H1 (cell line): Measurements from ENCODE around the gene PPRC1. TPM values are rescaled to one million over a fixed set of nuclear protein-coding genes. Genes with fewer than 3 reads are reported as not detected.

Experiments
- BACH1 ChIP-seq: IDR thresholded peaks from 2 replicates; pipeline ENCODE4 v1.6.1; 2012; ENCODE audit warnings: low read length, improper control_type of control experiment
- BCL11A ChIP-seq, 2 experiments: IDR thresholded peaks; one replicate each; pipeline ENCODE4 v1.6.1; 2011; ENCODE audit warnings: low read depth in 2 of 2, low read length in 2 of 2, mild to moderate bottlenecking in 2 of 2
- CBX8 ChIP-seq: fragments of 300-800, 300-1000 bp; sonication (generic); IDR thresholded peaks from 2 replicates; pipeline ENCODE4 v1.7.1; 2016; ENCODE audit warnings: low read depth, low read length, borderline replicate concordance
- CTCF ChIP-seq, 3 experiments: IDR thresholded peaks; 1 replicate in 2 of 3; 2 replicates in 1 of 3; pipeline versions ENCODE4 v1.5.1 to v1.6.1; 2011; ENCODE audit warnings: low read length in 3 of 3, mild to moderate bottlenecking in 3 of 3, inconsistent platforms in 2 of 3, low read depth in 1 of 3, moderate library complexity in 1 of 3; ENCODE audit not compliant: insufficient read depth in 1 of 3; ENCODE audit errors: control extremely low read depth in 1 of 3
- EGR1 ChIP-seq: IDR thresholded peaks from 2 replicates; pipeline ENCODE4 v1.6.1; 2011; ENCODE audit warnings: low read depth, low read length, borderline replicate concordance
- HDAC2 ChIP-seq, 2 experiments: fragments of 300-600 bp in 1 of 2; sonication (generic) in 1 of 2; IDR thresholded peaks; 2 replicates each; pipeline ENCODE4 v1.6.1; 2011 to 2012; ENCODE audit warnings: low read depth in 2 of 2, low read length in 2 of 2, mild to moderate bottlenecking in 2 of 2, moderate library complexity in 2 of 2, borderline replicate concordance in 1 of 2, inconsistent platforms in 1 of 2
- JUN ChIP-seq: IDR thresholded peaks from 2 replicates; pipeline ENCODE4 v1.6.1; 2011; ENCODE audit warnings: low read depth, mild to moderate bottlenecking, improper control_type of control experiment, low read length
- KDM4A ChIP-seq: IDR thresholded peaks from one replicate; pipeline ENCODE4 v1.7.1; 2012; ENCODE audit warnings: low read depth, mild to moderate bottlenecking, moderate library complexity, low read length, inconsistent platforms; ENCODE audit not compliant: severe bottlenecking
- MAX ChIP-seq: IDR thresholded peaks from 2 replicates; pipeline ENCODE4 v1.6.1; 2012; ENCODE audit warnings: inconsistent platforms
- NRF1 ChIP-seq: IDR thresholded peaks from 2 replicates; pipeline ENCODE4 v1.6.1; 2011; ENCODE audit warnings: mild to moderate bottlenecking, low read depth, low read length, improper control_type of control experiment
- POLR2A ChIP-seq, 2 experiments: IDR thresholded peaks; 1 replicate in 1 of 2; 2 replicates in 1 of 2; pipeline ENCODE4 v1.6.1; 2011; ENCODE audit warnings: low read depth in 2 of 2, low read length in 2 of 2, mild to moderate bottlenecking in 2 of 2; ENCODE audit errors: control extremely low read depth in 1 of 2
- POLR2AphosphoS5 ChIP-seq: IDR thresholded peaks from 2 replicates; pipeline ENCODE4 v1.6.1; 2011; ENCODE audit warnings: low read depth, low read length
- RNF2 ChIP-seq: fragments of 200-900, 300-1000 bp; sonication (generic); IDR thresholded peaks from 2 replicates; pipeline ENCODE4 v1.7.1; 2016; ENCODE audit warnings: borderline replicate concordance, low read depth, mild to moderate bottlenecking, antibody characterized with exemption, low read length; ENCODE audit not compliant: poor library complexity, severe bottlenecking; ENCODE audit errors: missing control alignments
- SIN3A ChIP-seq, 2 experiments: IDR thresholded peaks in 1 of 2; conservative IDR thresholded peaks in 1 of 2; 2 replicates each; pipeline ENCODE4 v1.6.1; 2011 to 2012; ENCODE audit warnings: low read length in 2 of 2, improper control_type of control experiment in 1 of 2, low read depth in 1 of 2, mild to moderate bottlenecking in 1 of 2
- SIRT6 ChIP-seq: IDR thresholded peaks from one replicate; pipeline ENCODE4 v1.7.1; 2012; ENCODE audit warnings: low read length, inconsistent platforms
- SP1 ChIP-seq: IDR thresholded peaks from 2 replicates; pipeline ENCODE4 v1.6.1; 2011; ENCODE audit warnings: low read depth, low read length
- TAF1 ChIP-seq: IDR thresholded peaks from 2 replicates; pipeline ENCODE4 v1.6.1; 2011; ENCODE audit warnings: mild to moderate bottlenecking, low read depth, low read length
- ZNF274 ChIP-seq: IDR thresholded peaks from 2 replicates; pipeline ENCODE4 v1.7.0; 2012; ENCODE audit warnings: low read length, borderline replicate concordance; ENCODE audit errors: extremely low read depth
- polyA plus RNA-seq, 7 experiments: library from polyadenylated mRNA; depleted of rRNA in 3 of 7; stranded (reverse) in 5 of 7; unstranded in 2 of 7; fragments of >200 nt in 5 of 7; fragments of 200-250 nt in 2 of 7; gene quantifications; 1 replicate in 5 of 7; 2 replicates in 1 of 7; 4 replicates in 1 of 7; pipeline versions ENCODE4 v1.2.1 to v1.2.3, GENCODE V29; 2011 to 2013; ENCODE audit warnings: missing spikeins in 2 of 7, mixed read lengths in 2 of 7
- total RNA-seq: library from RNA; stranded (reverse); fragmentation: NEBNext Ultra II Directional; extraction: Animal tissue kit (Norgen Biotek cat#: 25700); gene quantifications from 2 replicates; pipeline ENCODE4 v1.2.1, GENCODE V29; 2021
- TF ChIP-seq, protein P1 (sequence below): IDR thresholded peaks from 2 replicates; pipeline ENCODE4 v1.6.1; 2012; ENCODE audit warnings: low read length, inconsistent platforms

PPRC1 gene
- total and polyA plus RNA-seq, 2 of the 8 experiments (the other 6 are each of a cell fraction or from before 2014, with no cell fraction given) = 46.5 to 88.4 TPM

- TF ChIP-seq ZNF274 (no peak), RNF2 (no peak), SIRT6 (no peak), EGR1 (0 out of 2 replicates have a peak, but pooled peaks have one; percentile 22), SP1 (peak; percentile 57; the same call in 1 of the 2 replicates), MAX (0 out of 2 replicates have a peak, but pooled peaks have one; percentile 32), CTCF (IDR thresholded peaks at IDR 0.05; ENCODE audit: control extremely low read depth in 1 of 3, insufficient read depth in 1 of 3, low read depth in 1 of 3, low read length in 3 of 3) (no peak), NRF1 (no peak), JUN (no peak), CBX8 (no peak), HDAC2 (IDR thresholded peaks at IDR 0.05; ENCODE audit: borderline replicate concordance in 1 of 2, low read depth in 2 of 2, low read length in 2 of 2) (no peak), BCL11A (IDR thresholded peaks at IDR 0.05; ENCODE audit: low read depth in 2 of 2, low read length in 2 of 2) (no peak), KDM4A (no peak), BACH1 (no peak), TAF1 (peak; percentile 85), POLR2A (IDR thresholded peaks at IDR 0.05; ENCODE audit: control extremely low read depth in 1 of 2, low read depth in 2 of 2, low read length in 2 of 2) (peak; percentile 78 to 88), POLR2AphosphoS5 (peak; percentile 87), SIN3A (conservative IDR thresholded peaks at IDR 0.05 in 1 of 2, IDR thresholded peaks at IDR 0.05 in 1 of 2; ENCODE audit: low read depth in 1 of 2, low read length in 2 of 2) (peak; percentile 32 to 84; a peak in 2 of 4 replicates)
- TF ChIP-seq, protein P1, sequence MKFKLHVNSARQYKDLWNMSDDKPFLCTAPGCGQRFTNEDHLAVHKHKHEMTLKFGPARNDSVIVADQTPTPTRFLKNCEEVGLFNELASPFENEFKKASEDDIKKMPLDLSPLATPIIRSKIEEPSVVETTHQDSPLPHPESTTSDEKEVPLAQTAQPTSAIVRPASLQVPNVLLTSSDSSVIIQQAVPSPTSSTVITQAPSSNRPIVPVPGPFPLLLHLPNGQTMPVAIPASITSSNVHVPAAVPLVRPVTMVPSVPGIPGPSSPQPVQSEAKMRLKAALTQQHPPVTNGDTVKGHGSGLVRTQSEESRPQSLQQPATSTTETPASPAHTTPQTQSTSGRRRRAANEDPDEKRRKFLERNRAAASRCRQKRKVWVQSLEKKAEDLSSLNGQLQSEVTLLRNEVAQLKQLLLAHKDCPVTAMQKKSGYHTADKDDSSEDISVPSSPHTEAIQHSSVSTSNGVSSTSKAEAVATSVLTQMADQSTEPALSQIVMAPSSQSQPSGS = no peak
These were observed 17.8 kb upstream of the PPRC1 start (continued) for GRCh38 chr10:102114861-102115618.
